GM10266 (cell line): Measurements from ENCODE around the gene CD38.
A peak's percentile ranks its signal among the peaks of the same experiment; 100 is the strongest.
"Not testable (repeated sequence)": the region's sequence is repeated elsewhere in the genome, so short reads cannot be mapped to it uniquely, and the experiment has no call there.

Experiments used
- DNase-seq: peaks from one replicate; pipeline ENCODE4 v3.0.0; 2012; ENCODE audit errors: extremely low spot score
- TF ChIP-seq, protein P1 (sequence below): IDR thresholded peaks from 2 replicates; pipeline ENCODE4 v1.5.1; 2012; ENCODE audit warnings: mild to moderate bottlenecking, low read depth; ENCODE audit not compliant: control insufficient read depth, insufficient read depth; ENCODE audit errors: missing control alignments

Gene CD38

DNA sequence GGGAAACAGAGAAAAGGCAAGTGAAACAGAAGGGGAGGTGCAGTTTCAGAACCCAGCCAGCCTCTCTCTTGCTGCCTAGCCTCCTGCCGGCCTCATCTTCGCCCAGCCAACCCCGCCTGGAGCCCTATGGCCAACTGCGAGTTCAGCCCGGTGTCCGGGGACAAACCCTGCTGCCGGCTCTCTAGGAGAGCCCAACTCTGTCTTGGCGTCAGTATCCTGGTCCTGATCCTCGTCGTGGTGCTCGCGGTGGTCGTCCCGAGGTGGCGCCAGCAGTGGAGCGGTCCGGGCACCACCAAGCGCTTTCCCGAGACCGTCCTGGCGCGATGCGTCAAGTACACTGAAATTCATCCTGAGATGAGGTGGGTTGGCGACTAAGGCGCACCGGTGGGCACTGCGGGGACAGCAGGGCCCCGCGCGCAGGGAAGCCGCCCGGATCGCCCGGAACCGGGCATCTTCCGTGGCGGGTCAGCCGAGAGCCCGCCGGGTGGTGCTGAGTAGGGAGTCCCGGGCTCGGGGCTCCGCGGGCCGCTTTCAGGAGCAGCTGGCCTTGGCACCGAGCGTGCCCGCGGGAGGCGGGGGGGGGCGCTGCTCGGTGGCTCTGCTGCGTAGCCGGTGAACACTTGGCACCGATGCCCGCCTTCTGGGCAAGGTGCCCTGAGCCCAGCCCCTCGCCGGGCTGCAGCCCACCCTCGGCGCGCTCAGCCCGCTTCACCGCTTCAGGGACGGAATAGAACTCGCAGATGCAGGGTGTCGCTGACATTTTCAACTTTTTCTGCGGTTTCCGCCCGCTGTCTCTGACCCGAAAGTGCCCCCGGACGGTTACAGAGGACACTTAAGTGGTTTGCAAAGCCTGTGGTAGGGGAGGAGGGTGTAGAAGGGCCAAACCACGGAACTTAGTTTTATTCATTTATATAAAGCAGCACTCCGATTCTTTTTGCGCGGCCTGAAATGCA lies at the start of gene CD38:
CD38 (plus strand) TSS at position 40 of the 953 bp plus-strand sequence; CDS start at position 127, 87 bp downstream.
- peak; percentile 78 for DNase-seq
- TF ChIP-seq, protein P1, sequence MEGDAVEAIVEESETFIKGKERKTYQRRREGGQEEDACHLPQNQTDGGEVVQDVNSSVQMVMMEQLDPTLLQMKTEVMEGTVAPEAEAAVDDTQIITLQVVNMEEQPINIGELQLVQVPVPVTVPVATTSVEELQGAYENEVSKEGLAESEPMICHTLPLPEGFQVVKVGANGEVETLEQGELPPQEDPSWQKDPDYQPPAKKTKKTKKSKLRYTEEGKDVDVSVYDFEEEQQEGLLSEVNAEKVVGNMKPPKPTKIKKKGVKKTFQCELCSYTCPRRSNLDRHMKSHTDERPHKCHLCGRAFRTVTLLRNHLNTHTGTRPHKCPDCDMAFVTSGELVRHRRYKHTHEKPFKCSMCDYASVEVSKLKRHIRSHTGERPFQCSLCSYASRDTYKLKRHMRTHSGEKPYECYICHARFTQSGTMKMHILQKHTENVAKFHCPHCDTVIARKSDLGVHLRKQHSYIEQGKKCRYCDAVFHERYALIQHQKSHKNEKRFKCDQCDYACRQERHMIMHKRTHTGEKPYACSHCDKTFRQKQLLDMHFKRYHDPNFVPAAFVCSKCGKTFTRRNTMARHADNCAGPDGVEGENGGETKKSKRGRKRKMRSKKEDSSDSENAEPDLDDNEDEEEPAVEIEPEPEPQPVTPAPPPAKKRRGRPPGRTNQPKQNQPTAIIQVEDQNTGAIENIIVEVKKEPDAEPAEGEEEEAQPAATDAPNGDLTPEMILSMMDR = peak; percentile 24

DNA sequence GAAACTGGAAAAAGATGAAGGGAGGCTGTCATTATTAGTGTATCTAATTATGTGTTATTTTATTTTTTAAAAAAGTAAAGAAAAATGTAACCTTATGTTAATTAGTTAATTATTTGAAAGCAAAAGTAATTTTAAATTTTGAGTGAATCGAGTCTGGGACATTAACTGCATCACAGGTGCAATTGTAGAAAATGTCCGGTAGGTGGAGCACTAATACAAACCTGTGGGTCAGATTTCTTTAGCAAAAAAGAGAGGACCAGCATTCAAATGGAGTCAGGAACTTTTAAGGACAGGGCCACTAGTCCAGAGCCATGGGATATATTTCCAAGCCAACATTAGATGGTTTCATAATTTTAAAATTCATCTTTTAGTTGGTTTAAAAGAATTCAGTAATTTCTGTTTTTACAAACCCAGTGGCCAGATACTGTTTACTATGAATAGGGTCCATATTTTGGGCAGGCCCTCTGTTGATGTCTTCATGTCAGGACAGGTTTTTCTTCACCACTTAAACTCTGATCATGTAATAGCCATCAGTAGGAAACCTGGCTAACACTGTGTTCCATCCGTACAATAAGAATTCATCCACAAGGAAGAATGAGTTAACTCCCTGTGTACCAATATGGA lies 48.1 kb upstream of the CD38 start:
- TF ChIP-seq, protein P1 = peak; percentile 73
- peak; percentile 52 for DNase-seq

DNA sequence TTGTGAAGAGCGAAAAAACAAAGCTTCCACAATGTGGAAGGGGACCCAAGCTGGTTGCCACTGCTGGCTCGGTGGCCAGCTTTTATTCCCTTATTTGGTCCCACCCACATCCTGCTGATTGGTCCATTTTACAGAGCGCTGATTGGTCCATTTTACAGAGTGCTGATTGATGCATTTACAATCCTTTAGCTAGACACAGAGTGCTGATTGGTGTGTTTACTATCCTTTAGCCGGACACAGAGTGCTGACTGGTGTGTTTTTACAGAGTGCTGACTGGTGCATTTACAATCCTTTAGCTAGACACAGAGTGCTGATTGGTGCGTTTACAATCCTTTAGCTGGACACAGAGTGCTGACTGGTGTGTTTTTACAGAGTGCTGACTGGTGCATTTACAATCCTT lies 45.1 kb upstream of the CD38 start:
- DNase-seq = not testable (repeated sequence)

DNA sequence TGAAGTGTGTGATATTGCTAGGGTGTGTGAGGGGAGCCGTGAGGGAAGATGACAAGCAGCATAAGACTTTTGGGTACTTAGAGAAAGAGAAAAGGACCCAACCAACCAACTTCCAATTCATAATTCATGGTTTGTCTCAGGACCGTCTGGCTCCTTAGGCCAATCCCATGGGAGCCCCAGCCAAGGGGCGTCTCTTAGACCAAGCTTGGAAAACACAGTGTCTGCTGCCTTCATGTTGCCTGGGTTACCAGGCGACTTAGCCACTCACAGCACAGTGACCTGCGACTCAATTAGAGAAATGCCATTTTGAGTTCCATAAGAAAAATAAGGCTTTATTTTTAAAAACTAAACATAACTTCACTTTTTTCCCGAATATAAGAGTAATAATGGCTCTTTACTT lies 42.6 kb upstream of the CD38 start:
- TF ChIP-seq, protein P1 = no peak

DNA sequence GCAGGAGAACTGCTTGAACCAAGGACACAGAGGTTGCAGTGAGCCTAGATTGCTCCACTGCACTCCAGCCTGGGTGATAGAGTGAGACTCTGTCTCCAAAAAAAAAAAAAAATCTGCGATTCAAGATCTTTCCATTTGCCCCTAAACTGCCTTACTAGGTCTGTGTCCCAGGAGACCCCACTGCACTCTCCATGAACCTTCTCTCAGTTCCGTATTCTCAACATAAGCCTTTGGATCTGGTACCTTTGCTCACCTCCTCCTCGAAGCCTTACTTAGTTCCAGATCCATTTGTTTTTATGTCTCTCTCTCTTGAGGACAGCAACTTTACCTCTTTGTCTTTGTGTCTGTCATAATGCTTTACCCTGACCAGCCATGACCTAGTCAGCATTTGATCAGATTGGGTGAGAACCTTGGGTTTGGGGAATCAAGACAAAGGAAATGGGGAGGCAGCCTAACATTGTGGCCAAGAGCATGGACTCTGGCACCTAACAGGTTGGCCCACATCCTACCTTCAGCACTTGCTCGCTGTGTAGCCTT lies 41.5 kb upstream of the CD38 start:
- TF ChIP-seq, protein P1 = no peak
- DNase-seq = no peak

More for the DNA sequence above, 42.6 kb upstream of the CD38 start:
- no peak for DNase-seq

DNA sequence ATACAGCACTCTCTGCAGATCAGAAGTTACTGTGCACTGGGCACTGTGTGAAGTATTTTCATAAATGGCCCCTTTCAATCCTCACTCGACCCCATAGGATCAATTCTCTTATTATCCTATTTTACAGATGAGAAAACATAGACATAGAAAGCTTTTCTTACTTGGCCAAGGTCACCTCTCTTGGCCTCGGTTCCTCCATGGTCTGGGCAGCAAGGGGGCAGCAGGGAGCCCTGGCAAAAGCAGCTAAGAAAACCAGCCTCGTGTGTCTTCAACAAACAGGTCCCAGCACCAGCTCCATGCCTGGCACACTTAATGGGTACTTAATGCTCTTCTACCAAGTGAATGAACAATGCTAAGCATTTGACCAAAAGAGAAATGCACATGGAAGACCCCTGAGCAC lies 40.9 kb upstream of the CD38 start:
- DNase-seq = no peak
- TF ChIP-seq, protein P1 = peak; percentile 46

DNA sequence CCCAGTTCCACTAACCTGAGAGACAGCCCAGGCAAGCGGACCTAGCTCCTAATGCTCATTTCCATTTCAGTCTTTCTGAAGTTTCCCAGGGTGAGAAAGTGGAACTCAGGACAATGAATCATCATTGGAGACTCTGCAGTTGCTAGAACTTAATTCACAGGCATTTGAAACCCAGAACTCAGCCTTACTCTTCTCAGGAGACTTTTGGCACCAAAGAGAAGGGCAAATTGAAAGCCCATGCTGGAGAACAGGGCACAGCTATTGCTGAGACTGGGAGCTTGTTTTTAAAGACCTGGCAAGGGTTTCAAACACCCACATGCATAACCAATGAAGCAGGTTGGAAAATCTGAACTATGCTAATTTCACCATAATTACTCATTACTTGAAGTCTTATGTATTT lies 39.3 kb upstream of the CD38 start:
- TF ChIP-seq, protein P1 = no peak
- no peak for DNase-seq
